Measurements from ENCODE around the gene IP6K3.

- no peak for TF ChIP-seq CTCF (IDR thresholded peaks at IDR 0.05)
- no peak for TF ChIP-seq EZH2phosphoT487 (IDR thresholded peaks at IDR 0.05)
Measured at GRCh38 chr6:33790910-33791309, 44.2 kb upstream of the IP6K3 start.

Measured in neural progenitor cell (in vitro differentiated cells).